IMR-90 (cell line): ENCODE results near the gene SYNE2. TPM values are rescaled to one million over a fixed set of nuclear protein-coding genes. Genes with fewer than 3 reads are reported as not detected.

Source experiments
- ATAC-seq: fragments of 200-7000 bp; cut with Tn5 transposase; 2 replicates; pipeline ENCODE4 v1.9.1; 2020; ENCODE audit warnings: low read depth, mild to moderate bottlenecking, moderate library complexity
- BruUV-seq: library from RNA; stranded (reverse); fragments of 400-500 nt; replicated peaks from 2 replicates; lab custom pipeline; 2021; lab: Mats Ljungman, UMichigan
- CTCF ChIA-PET: fragments of 300-600 bp; formaldehyde crosslinking; extraction: SDS; loops from one replicate; lab custom pipeline; 2021; ENCODE audit warnings: antibody characterized with exemption; lab: Yijun Ruan, JAX
- POLR2A ChIA-PET: fragments of 300-600 bp; sonication (Branson Sonifier 250); formaldehyde crosslinking; loops from one replicate; lab custom pipeline; 2022; ENCODE audit warnings: antibody characterized with exemption; ENCODE audit not compliant: unreplicated experiment; lab: Charles Lee
- DNase-seq: peaks from one replicate; pipeline ENCODE4 v3.0.0; 2013
- H2AFZ ChIP-seq: replicated peaks from 2 replicates; pipeline ENCODE3; 2013; ENCODE audit warnings: low read length, mild to moderate bottlenecking; ENCODE audit not compliant: poor library complexity
- H2AK5ac ChIP-seq: 2 replicates; pipeline ENCODE4 v1.6.1; 2013; ENCODE audit warnings: low read depth, low read length, inconsistent platforms
- H2AK9ac ChIP-seq: replicated peaks from 2 replicates; pipeline ENCODE3; 2013; ENCODE audit warnings: mild to moderate bottlenecking, low read depth, low read length, moderate library complexity; ENCODE audit not compliant: poor library complexity
- H2BK120ac ChIP-seq: 2 replicates; pipeline ENCODE4 v1.6.1; 2013; ENCODE audit warnings: low read depth, low read length, inconsistent platforms
- H2BK15ac ChIP-seq: 3 replicates; pipeline ENCODE4 v1.6.1; 2013; ENCODE audit warnings: low read depth, low read length, inconsistent platforms
- H2BK20ac ChIP-seq: 2 replicates; pipeline ENCODE4 v1.6.1; 2013; ENCODE audit warnings: low read depth, mild to moderate bottlenecking, inconsistent platforms, low read length, moderate library complexity
- H2BK5ac ChIP-seq: 2 replicates; pipeline ENCODE4 v1.6.1; 2013; ENCODE audit warnings: mild to moderate bottlenecking, low read depth, low read length, inconsistent platforms; ENCODE audit not compliant: poor library complexity, severe bottlenecking
- H3K14ac ChIP-seq: replicated peaks from 2 replicates; pipeline ENCODE4 v1.6.1; 2013; ENCODE audit warnings: low read depth, low read length, inconsistent platforms
- H3K18ac ChIP-seq: 2 replicates; pipeline ENCODE4 v1.6.1; 2013; ENCODE audit warnings: low read depth, low read length, control low read depth
- H3K23ac ChIP-seq: 2 replicates; pipeline ENCODE4 v1.6.1; 2013; ENCODE audit warnings: low read depth, low read length, inconsistent platforms
- H3K27ac ChIP-seq: 2 replicates; pipeline ENCODE4 v1.5.1; 2013; ENCODE audit warnings: mild to moderate bottlenecking, control low read depth, low read length; ENCODE audit not compliant: insufficient read depth
- H3K27me3 ChIP-seq: 2 replicates; pipeline ENCODE4 v1.6.1; 2013; ENCODE audit warnings: low read length; ENCODE audit not compliant: control insufficient read depth, insufficient read depth
- H3K36me3 ChIP-seq: 2 replicates; pipeline ENCODE4 v1.6.1; 2013; ENCODE audit warnings: low read length, mixed read lengths; ENCODE audit not compliant: control insufficient read depth, insufficient read depth
- H3K4ac ChIP-seq: 2 replicates; pipeline ENCODE4 v1.6.1; 2013; ENCODE audit warnings: low read depth, low read length, inconsistent platforms
- H3K4me1 ChIP-seq: 2 replicates; pipeline ENCODE4 v1.6.1; 2013; ENCODE audit warnings: low read length, mixed read lengths; ENCODE audit not compliant: control insufficient read depth, insufficient read depth
- H3K4me2 ChIP-seq: 2 replicates; pipeline ENCODE4 v1.6.1; 2013; ENCODE audit warnings: low read depth, mild to moderate bottlenecking, control low read depth, low read length, moderate library complexity
- H3K4me3 ChIP-seq: 2 replicates; pipeline ENCODE4 v1.5.1; 2013; ENCODE audit warnings: low read depth, mild to moderate bottlenecking, control low read depth, low read length, moderate library complexity; ENCODE audit not compliant: insufficient read depth
- H3K56ac ChIP-seq: 2 replicates; pipeline ENCODE4 v1.6.1; 2013; ENCODE audit warnings: low read length, inconsistent platforms; ENCODE audit not compliant: insufficient read depth; ENCODE audit errors: extremely low read depth
- H3K79me1 ChIP-seq, 2 experiments: 2 replicates each; pipeline ENCODE4 v1.6.1; 2013; ENCODE audit warnings: low read length in 2 of 2, inconsistent platforms in 1 of 2, low read depth in 1 of 2
- H3K9ac ChIP-seq: 2 replicates; pipeline ENCODE4 v1.6.1; 2013; ENCODE audit warnings: low read depth, low read length, control low read depth
- H3K9me1 ChIP-seq: 2 replicates; pipeline ENCODE4 v1.6.1; 2013; ENCODE audit warnings: low read length, inconsistent platforms; ENCODE audit not compliant: insufficient read depth
- H3K9me3 ChIP-seq: 2 replicates; pipeline ENCODE4 v1.6.1; 2013; ENCODE audit warnings: low read length; ENCODE audit not compliant: control insufficient read depth, insufficient read depth
- H4K20me1 ChIP-seq: 2 replicates; pipeline ENCODE4 v1.6.1; 2013; ENCODE audit warnings: low read length, inconsistent platforms; ENCODE audit not compliant: insufficient read depth
- H4K5ac ChIP-seq: 2 replicates; pipeline ENCODE4 v1.6.1; 2013; ENCODE audit warnings: mild to moderate bottlenecking, low read depth, low read length, control low read depth
- H4K8ac ChIP-seq, 2 experiments: 2 replicates each; pipeline ENCODE4 v1.6.1; 2013; ENCODE audit warnings: low read depth in 2 of 2, low read length in 2 of 2, control low read depth in 1 of 2, inconsistent platforms in 1 of 2
- H4K91ac ChIP-seq: 2 replicates; pipeline ENCODE4 v1.6.1; 2013; ENCODE audit warnings: low read depth, low read length, inconsistent platforms; ENCODE audit not compliant: insufficient read depth
- BHLHE40 ChIP-seq: fragments of 150-350 bp; IDR thresholded peaks from 2 replicates; pipeline ENCODE4 v1.6.1; 2016; ENCODE audit warnings: mild to moderate bottlenecking, low read depth, low read length
- CEBPB ChIP-seq: IDR thresholded peaks from 2 replicates; pipeline ENCODE4 v1.6.1; 2012; ENCODE audit warnings: low read depth, low read length, improper control_type of control experiment
- CHD1 ChIP-seq: IDR thresholded peaks from 2 replicates; pipeline ENCODE4 v1.6.1; 2012; ENCODE audit warnings: low read depth, low read length, improper control_type of control experiment
- FOS ChIP-seq: fragments of 150-350 bp; IDR thresholded peaks from 2 replicates; pipeline ENCODE4 v1.6.1; 2016; ENCODE audit warnings: low read depth, low read length
- MAFK ChIP-seq: IDR thresholded peaks from 2 replicates; pipeline ENCODE4 v1.6.1; 2012; ENCODE audit warnings: low read depth, low read length, improper control_type of control experiment
- MAZ ChIP-seq: IDR thresholded peaks from 2 replicates; pipeline ENCODE4 v1.6.1; 2012; ENCODE audit warnings: low read depth, mild to moderate bottlenecking, low read length, improper control_type of control experiment, moderate library complexity, borderline replicate concordance
- MXI1 ChIP-seq: IDR thresholded peaks from 2 replicates; pipeline ENCODE4 v1.6.1; 2012; ENCODE audit warnings: low read depth, mild to moderate bottlenecking, low read length, moderate library complexity, borderline replicate concordance
- NFE2L2 ChIP-seq: fragments of 150-350 bp; IDR thresholded peaks from 2 replicates; pipeline ENCODE4 v1.6.1; 2016; ENCODE audit warnings: low read depth, mild to moderate bottlenecking, low read length
- POLR2A ChIP-seq: IDR thresholded peaks from 2 replicates; pipeline ENCODE4 v1.6.1; 2012; ENCODE audit warnings: mild to moderate bottlenecking, low read depth, low read length
- RAD21 ChIP-seq: IDR thresholded peaks from 2 replicates; pipeline ENCODE4 v1.6.1; 2012; ENCODE audit warnings: low read length, improper control_type of control experiment
- RCOR1 ChIP-seq: IDR thresholded peaks from 2 replicates; pipeline ENCODE4 v1.6.1; 2012; ENCODE audit warnings: mild to moderate bottlenecking, low read length, improper control_type of control experiment; ENCODE audit not compliant: insufficient replicate concordance
- RFX5 ChIP-seq: IDR thresholded peaks from 2 replicates; pipeline ENCODE4 v1.8.0; 2012; ENCODE audit warnings: low read depth, mild to moderate bottlenecking, low read length, moderate library complexity
- SMC3 ChIP-seq: fragments of 150-350 bp; IDR thresholded peaks from 2 replicates; pipeline ENCODE4 v1.6.1; 2016; ENCODE audit warnings: low read depth, mild to moderate bottlenecking, antibody characterized with exemption, low read length, moderate library complexity
- WGBS, 2 experiments: methylation state at CpG; one replicate each; pipeline versions ENCODE4 v1.1.5 to v1.1.7; 2013; ENCODE audit warnings: missing lambda C conversion rate in 2 of 2; ENCODE audit not compliant: insufficient read length in 1 of 2; ENCODE audit errors: extremely low coverage in 2 of 2; 5-methylcytosine and 5-hydroxymethylcytosine counted together
- dilution Hi-C: fragments of 300-500 bp; cut with HindIII; formaldehyde crosslinking; loops from one replicate; pipeline ENCODE4 v1.14.3; 2018; ENCODE audit warnings: low sequenced_read_pairs; ENCODE audit not compliant: unreplicated experiment
- in situ Hi-C: fragments of 300-500 bp; cut with MboI; formaldehyde crosslinking; loops from 3 replicates; pipeline ENCODE4 v1.14.3; 2019; ENCODE audit warnings: low sequenced_read_pairs, inconsistent platforms, mixed read lengths
- intact Hi-C: fragments of 100-400 bp; cut with micrococcal nuclease; formaldehyde crosslinking; loops from 2 replicates; pipeline ENCODE4 v1.10.0; 2022
- polyA plus RNA-seq, 3 experiments: library from polyadenylated mRNA; depleted of rRNA; stranded (reverse); fragments of >200 nt; gene quantifications; 2 replicates each; pipeline ENCODE4 v1.2.3, GENCODE V29; 2012; ENCODE audit warnings: low replicate concordance in 1 of 3
- total RNA-seq: library from RNA; depleted of rRNA; stranded (reverse); fragments of >200 nt; gene quantifications from 2 replicates; pipeline ENCODE4 v1.2.3, GENCODE V29; 2012
- TF ChIP-seq, protein P1 (sequence below): fragments of 150-350 bp; IDR thresholded peaks from 2 replicates; pipeline ENCODE4 v1.6.1; 2017; ENCODE audit warnings: mild to moderate bottlenecking, antibody characterized with exemption, low read length, low read depth
- TF ChIP-seq, protein P2 (sequence below): conservative IDR thresholded peaks from 2 replicates; pipeline ENCODE4 v1.5.1; 2012; ENCODE audit warnings: mild to moderate bottlenecking, low read depth, low read length, improper control_type of control experiment

SYNE2 gene
- total and polyA plus RNA-seq, 2 of the 4 experiments (the other 2 are of a cell fraction) = 5.2 to 28.9 TPM

GRCh38 chr14:64170181-64170580 is 317.4 kb downstream of the SYNE2 start:
- TF ChIP-seq NFE2L2 (no peak), CHD1 (no peak), POLR2A (no peak), RFX5 (no peak), MAFK (no peak), RAD21 (no peak), RCOR1 (no peak), MXI1 (no peak), MAZ (no peak), BHLHE40 (no peak), FOS (no peak), CEBPB (no peak), SMC3 (no peak)
- TF ChIP-seq, protein P1, sequence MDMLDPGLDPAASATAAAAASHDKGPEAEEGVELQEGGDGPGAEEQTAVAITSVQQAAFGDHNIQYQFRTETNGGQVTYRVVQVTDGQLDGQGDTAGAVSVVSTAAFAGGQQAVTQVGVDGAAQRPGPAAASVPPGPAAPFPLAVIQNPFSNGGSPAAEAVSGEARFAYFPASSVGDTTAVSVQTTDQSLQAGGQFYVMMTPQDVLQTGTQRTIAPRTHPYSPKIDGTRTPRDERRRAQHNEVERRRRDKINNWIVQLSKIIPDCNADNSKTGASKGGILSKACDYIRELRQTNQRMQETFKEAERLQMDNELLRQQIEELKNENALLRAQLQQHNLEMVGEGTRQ = no peak
- TF ChIP-seq, protein P2, sequence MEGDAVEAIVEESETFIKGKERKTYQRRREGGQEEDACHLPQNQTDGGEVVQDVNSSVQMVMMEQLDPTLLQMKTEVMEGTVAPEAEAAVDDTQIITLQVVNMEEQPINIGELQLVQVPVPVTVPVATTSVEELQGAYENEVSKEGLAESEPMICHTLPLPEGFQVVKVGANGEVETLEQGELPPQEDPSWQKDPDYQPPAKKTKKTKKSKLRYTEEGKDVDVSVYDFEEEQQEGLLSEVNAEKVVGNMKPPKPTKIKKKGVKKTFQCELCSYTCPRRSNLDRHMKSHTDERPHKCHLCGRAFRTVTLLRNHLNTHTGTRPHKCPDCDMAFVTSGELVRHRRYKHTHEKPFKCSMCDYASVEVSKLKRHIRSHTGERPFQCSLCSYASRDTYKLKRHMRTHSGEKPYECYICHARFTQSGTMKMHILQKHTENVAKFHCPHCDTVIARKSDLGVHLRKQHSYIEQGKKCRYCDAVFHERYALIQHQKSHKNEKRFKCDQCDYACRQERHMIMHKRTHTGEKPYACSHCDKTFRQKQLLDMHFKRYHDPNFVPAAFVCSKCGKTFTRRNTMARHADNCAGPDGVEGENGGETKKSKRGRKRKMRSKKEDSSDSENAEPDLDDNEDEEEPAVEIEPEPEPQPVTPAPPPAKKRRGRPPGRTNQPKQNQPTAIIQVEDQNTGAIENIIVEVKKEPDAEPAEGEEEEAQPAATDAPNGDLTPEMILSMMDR = no peak
- Histone ChIP-seq H3K56ac (no peak overlapping the region), H2BK20ac (no peak overlapping the region), H3K36me3 (0 out of 2 replicates have a peak, but pooled peaks cover 2% of the 10 kb centered on the region), H3K4me3 (no peak overlapping the region), H3K4me1 (peaks cover 2% of the 10 kb centered on the region; the same call in 1 of the 2 replicates), H2BK15ac (no peak overlapping the region), H3K27ac (no peak overlapping the region), H3K9me1 (peaks cover 2% of the 10 kb centered on the region; the same call in 1 of the 2 replicates), H2BK120ac (no peak overlapping the region), H2BK5ac (no peak overlapping the region), H3K18ac (no peak overlapping the region), H3K4ac (no peak overlapping the region), H2AFZ (no peak overlapping the region), H4K8ac (no peak overlapping the region), H3K9ac (no peak overlapping the region), H4K5ac (no peak overlapping the region), H4K91ac (no peak overlapping the region), H3K27me3 (no peaks in the 10 kb centered on the region), H3K79me1 (no peaks in the 10 kb centered on the region), H4K20me1 (no peaks in the 10 kb centered on the region), H3K14ac (no peak overlapping the region), H3K23ac (no peak overlapping the region), H3K9me3 (no peaks in the 10 kb centered on the region), H2AK5ac (no peak overlapping the region), H2AK9ac (no peak overlapping the region), H3K4me2 (no peak overlapping the region)
- CTCF ChIA-PET = no interaction called here
- WGBS, 2 experiments = no CpG with 5 or more reads among the region's 8 CpGs
- intact Hi-C loops (no loop called here), in situ Hi-C loops (no loop called here), dilution Hi-C loops (no loop called here)
- DNase-seq = no peak
- POLR2A ChIA-PET = no interaction called here
- no TSS peak for BruUV-seq
- ATAC-seq = no peak
